Spinal cord (tissue), 10 donors: ENCODE results near the gene HM13. TPM values are rescaled to one million over a fixed set of nuclear protein-coding genes. Genes with fewer than 3 reads are reported as not detected.
"Not testable (repeated sequence)": the region's sequence is repeated elsewhere in the genome, so short reads cannot be mapped to it uniquely, and the experiment has no call there.

ENCODE experiments used
- DNase-seq, 6 donors: peaks; one replicate each; pipeline versions ENCODE4 v3.0.0 to v3.0.0-alpha.2; 2013 to 2015; ENCODE audit warnings: low spot score in 6 of 6, low read depth in 4 of 6
- H3K27ac ChIP-seq: one replicate; pipeline ENCODE4 v1.5.1; 2013; ENCODE audit warnings: low read depth, low read length, control low read depth
- H3K27me3 ChIP-seq: one replicate; pipeline ENCODE4 v1.6.1; 2013; ENCODE audit warnings: low read length; ENCODE audit not compliant: control insufficient read depth, insufficient read depth
- H3K36me3 ChIP-seq: one replicate; pipeline ENCODE4 v1.6.1; 2013; ENCODE audit warnings: low read length; ENCODE audit not compliant: control insufficient read depth, insufficient read depth
- H3K4me1 ChIP-seq: one replicate; pipeline ENCODE4 v1.6.1; 2013; ENCODE audit warnings: low read length; ENCODE audit not compliant: control insufficient read depth, insufficient read depth
- H3K4me3 ChIP-seq: one replicate; pipeline ENCODE4 v1.5.1; 2013; ENCODE audit warnings: low read depth, low read length, control low read depth
- H3K9me3 ChIP-seq: one replicate; pipeline ENCODE4 v1.6.1; 2013; ENCODE audit warnings: low read length; ENCODE audit not compliant: control insufficient read depth, insufficient read depth
- WGBS: methylation state at CpG from one replicate; pipeline ENCODE4 v1.1.5; 2013; ENCODE audit warnings: missing lambda C conversion rate; ENCODE audit not compliant: insufficient coverage; 5-methylcytosine and 5-hydroxymethylcytosine counted together
- polyA plus RNA-seq, 2 donors: library from polyadenylated mRNA; unstranded; fragments of 120-200 nt; gene quantifications; one replicate each; pipeline ENCODE4 v1.2.1, GENCODE V29; 2013; ENCODE audit not compliant: insufficient read length in 2 of 2
- total RNA-seq, 2 donors: library from RNA; depleted of rRNA in 1 of 2; stranded (reverse); fragments of 120-200 nt in 1 of 2; fragments of >200 nt in 1 of 2; gene quantifications; one replicate each; pipeline versions ENCODE4 v1.2.3 to v1.2.4, GENCODE V29; 2013 to 2014
- donor health status: healthy.

The HM13 gene
- total and polyA plus RNA-seq, 4 donors = 40.5 to 137 (median 85.0) TPM

DNA sequence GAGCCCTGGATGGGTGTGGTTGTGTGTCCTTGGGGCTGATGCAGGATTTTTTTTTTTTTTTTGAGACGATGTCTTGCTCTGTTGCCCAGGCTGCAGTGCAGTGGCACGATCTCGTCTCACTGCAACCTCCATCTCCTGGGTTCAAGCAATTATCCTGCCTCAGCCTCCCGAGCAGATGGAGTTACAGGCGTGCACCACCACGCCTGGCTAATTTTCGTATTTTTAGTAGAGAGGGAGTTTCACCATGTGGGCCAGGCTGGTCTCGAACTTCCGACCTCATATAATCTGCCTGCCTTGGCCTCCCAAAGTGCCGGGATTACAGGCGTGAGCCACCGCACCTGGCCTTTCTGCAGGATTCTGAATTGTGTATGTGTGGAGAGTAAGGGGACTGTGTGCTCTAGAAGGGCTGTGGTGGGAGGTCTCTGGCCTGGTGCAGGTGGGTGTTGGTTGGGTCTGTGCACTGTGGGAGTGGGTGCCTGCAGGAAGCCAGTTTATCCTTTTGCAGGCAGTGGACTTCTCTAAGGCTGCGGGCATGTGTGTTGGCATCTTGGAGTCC is 79.8 kb downstream of the HM13 start:
- H3K27ac ChIP-seq = no peak overlapping the region
- no peak overlapping the region for H3K4me3 ChIP-seq
- WGBS = 94% methylated on average over 12 of the region's 13 CpGs
- H3K27me3 ChIP-seq = no peaks in the 10 kb centered on the region
- H3K36me3 ChIP-seq = no peaks in the 10 kb centered on the region
- H3K4me1 ChIP-seq = peaks cover 22% of the 10 kb centered on the region
- DNase-seq = no peak
- no peaks in the 10 kb centered on the region for H3K9me3 ChIP-seq

DNA sequence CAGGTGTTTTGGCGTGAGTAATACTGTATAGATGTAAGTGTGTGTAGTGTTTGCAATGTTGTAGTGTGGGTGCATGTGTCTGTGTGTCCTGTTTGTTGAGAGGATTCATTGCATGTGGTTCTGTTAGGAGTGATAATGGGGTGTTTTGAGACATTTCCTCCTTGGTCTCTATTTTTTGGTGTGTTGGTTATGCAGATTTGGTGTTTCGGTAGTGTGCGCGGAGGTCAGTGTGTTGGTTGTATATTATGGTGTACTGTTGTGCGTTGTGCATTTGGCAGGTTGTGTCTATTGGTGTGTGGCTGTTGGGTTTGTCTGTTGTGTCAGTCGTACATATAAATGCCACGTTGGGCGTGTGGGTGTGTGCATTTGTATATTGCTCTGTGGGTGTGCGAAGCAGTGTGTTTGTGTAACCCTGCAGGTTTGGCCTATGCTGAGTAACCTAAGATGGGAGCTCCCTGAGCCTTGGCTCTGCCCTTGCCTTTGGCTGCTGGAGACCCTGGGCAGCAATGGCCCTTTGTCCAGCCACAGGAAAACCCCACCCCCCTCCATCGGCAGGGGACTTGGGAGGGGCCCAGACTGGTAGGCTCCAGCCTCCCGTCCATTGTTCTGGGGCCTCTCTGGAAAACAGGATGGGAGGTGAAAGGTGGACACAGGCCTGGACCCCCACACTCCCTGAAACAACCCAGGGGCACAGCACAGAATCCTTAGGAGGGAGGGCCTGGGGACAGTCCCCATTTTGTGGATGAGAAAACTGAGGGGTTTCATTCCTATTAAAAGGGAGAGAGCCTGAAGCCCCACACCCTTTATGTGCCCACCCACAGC is 80.5 kb downstream of the HM13 start:
- H3K27me3 ChIP-seq = no peaks in the 10 kb centered on the region
- H3K36me3 ChIP-seq = no peaks in the 10 kb centered on the region
- DNase-seq = peak in 1 of 6 donors; percentile 58
- H3K9me3 ChIP-seq = no peaks in the 10 kb centered on the region
- H3K4me3 ChIP-seq = no peak overlapping the region
- H3K4me1 ChIP-seq = peaks cover 22% of the 10 kb centered on the region
- peak overlapping the region; percentile 84 for H3K27ac ChIP-seq
- WGBS = 78% methylated on average over 8 of the region's 11 CpGs

DNA sequence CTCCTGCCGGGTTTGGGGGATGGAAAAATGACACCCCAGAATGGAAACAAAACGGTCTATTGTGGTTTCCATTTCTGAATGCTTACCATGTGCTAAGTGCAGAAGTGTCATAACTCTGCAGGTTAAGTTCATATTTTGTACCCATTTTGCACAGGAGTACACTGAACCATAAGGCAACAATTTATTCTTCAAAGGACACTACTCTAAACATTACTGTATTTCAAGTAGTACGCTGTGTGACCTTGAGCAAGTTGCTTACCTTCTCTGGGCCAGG is 81.1 kb downstream of the HM13 start:
- H3K27ac ChIP-seq = peak overlapping the region; percentile 84

DNA sequence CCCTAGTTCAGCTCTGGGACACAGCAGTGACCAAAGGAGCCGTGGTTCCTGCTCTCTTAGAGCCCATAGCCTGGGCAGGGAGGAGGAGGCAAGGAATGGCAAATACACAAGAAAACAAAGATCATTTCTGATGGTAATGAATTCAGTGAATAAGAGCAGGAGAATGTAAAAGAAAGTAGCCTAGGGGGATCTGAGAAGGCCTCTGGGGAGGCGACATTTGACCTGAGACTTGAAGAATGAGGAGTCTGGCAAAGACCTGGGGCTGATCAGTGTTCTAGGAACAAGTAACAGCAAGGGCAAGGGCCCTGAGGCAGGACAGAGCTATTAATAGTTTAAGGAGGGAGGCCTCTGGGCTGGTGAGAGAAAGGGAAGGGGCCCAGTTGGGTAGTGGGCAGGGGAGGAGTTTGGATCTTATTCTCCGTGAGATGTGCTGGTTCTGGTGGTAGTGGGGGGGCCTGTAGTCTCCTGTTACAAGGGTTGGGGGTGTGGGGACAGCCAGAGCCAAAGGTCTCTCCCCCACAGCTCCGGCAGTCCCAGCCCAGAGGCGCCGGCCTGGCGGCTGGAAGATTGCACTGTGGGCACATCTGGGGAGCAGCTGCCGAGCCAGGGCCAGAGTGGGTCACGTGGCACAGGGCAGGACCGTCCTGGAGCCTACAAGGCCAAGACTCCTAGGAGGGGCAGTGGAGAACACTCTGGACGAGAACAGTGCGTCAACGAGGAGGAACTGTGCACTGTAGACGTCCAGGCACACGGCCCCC is 81.6 kb downstream of the HM13 start:
- H3K36me3 ChIP-seq = no peaks in the 10 kb centered on the region
- DNase-seq = peak in 1 of 6 donors; percentile 72
- H3K27me3 ChIP-seq = no peaks in the 10 kb centered on the region
- no peak overlapping the region for H3K4me3 ChIP-seq
- H3K27ac ChIP-seq = peak overlapping the region; percentile 84
- H3K9me3 ChIP-seq = no peaks in the 10 kb centered on the region
- WGBS = 36% methylated on average over 12 of the region's 15 CpGs
- H3K4me1 ChIP-seq = peaks cover 21% of the 10 kb centered on the region

More for the DNA sequence above, 81.1 kb downstream of the HM13 start:
- H3K9me3 ChIP-seq = no peaks in the 10 kb centered on the region
- peaks cover 22% of the 10 kb centered on the region for H3K4me1 ChIP-seq
- H3K27me3 ChIP-seq = no peaks in the 10 kb centered on the region
- no peak for DNase-seq
- no peaks in the 10 kb centered on the region for H3K36me3 ChIP-seq
- H3K4me3 ChIP-seq = no peak overlapping the region
- WGBS = 100% methylated on average over 1 of the region's 3 CpGs

DNA sequence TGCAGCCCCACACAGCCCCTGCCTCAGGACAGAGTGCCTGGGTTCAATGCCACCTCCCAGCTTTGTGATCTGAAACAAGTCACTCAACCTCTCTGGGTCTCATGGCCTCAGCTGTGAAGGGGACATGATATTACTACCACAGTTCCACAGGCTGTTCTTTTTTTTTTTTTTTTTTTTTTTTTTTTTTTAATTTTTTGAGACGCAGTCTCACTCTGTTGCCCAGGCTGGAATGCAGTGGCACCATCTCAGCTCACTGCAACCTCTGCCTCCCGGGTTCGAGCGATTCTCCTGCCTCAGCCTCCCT is 82.1 kb downstream of the HM13 start:
- not testable (repeated sequence) for H3K4me3 ChIP-seq, H3K36me3 ChIP-seq, H3K9me3 ChIP-seq, H3K27me3 ChIP-seq, DNase-seq
- no CpG with 5 or more reads among the region's 4 CpGs for WGBS
- peak overlapping the region; percentile 84 for H3K27ac ChIP-seq
- peaks cover 19% of the 10 kb centered on the region for H3K4me1 ChIP-seq

DNA sequence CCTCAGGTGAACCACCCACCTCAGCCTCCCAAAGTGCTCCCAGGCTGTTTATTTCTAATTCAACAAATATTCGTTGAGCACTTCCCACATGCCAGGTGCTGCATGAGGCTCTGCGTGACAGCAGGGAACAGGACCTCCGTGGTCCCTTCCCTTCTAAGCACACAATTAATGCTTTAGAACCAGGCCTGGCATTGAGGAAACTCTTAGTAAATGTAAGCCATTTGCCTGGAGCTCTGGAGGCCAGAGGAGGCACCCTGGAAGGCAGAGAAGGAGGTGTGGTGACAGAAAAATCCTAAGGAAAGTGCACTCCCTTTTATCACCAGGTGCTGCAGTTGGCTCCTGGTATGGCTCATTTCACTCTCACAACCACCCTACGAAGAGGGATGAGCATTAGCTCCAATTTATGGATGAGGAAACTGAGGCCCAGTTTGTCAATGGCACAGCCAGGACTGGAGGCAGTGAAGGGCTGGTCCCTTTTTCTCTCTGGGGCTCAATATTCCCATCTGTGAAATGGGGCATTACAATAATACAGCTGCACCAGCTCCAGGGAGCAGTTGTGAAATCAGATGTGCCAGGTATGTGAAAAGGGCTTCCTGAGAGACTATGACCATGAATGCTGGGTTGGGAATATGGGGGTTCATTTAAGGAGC is 82.7 kb downstream of the HM13 start:
- 60% methylated on average over 1 of the region's 4 CpGs for WGBS

DNA sequence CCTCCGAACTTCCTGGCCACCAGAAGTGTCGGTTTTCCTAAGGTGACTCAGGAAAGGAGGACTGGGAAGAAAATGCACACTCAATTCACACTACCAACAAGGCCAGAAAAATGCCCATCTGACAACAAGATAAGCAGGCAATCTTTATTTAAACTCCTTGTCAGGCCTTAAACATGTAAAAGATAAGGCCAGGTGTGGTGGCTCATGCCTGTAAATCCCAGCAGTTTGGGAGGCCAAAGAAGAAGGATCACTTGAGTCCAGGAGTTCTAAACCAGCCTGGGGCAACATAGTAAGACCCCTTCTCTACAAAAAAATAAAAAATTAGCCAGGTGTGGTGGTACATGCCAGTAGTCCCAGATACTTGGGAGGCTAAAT is 83.2 kb downstream of the HM13 start:
- Histone ChIP-seq H3K4me3 (no peak overlapping the region), H3K27me3 (no peaks in the 10 kb centered on the region), H3K27ac (no peak overlapping the region), H3K9me3 (no peaks in the 10 kb centered on the region), H3K4me1 (peaks cover 19% of the 10 kb centered on the region), H3K36me3 (no peaks in the 10 kb centered on the region)
- DNase-seq = no peak
- WGBS = no CpG with 5 or more reads among the region's 2 CpGs

More for the DNA sequence above, 82.7 kb downstream of the HM13 start:
- Histone ChIP-seq H3K36me3 (no peaks in the 10 kb centered on the region), H3K9me3 (no peaks in the 10 kb centered on the region), H3K4me1 (peaks cover 19% of the 10 kb centered on the region), H3K4me3 (no peak overlapping the region), H3K27ac (peak overlapping the region; percentile 84), H3K27me3 (no peaks in the 10 kb centered on the region)
- no peak for DNase-seq

DNA sequence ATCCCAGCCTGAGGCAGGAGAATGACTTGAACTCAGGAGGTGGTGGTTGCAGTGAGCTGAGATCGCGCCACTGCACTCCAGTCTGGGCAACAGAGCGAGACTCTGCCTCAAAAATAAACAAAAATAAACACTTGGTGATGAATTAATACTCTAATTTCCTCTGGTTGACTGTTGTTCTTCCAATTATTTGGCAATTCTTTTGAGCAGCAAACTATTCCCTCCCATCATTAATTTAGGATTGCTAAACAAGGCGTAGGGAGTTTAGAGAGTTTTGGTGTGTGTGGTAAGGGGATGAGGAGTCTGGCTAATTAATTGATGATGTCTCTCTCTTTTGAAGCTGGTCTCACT is 88.2 kb downstream of the HM13 start:
- no peak for DNase-seq
- H3K27me3 ChIP-seq = peaks cover 7% of the 10 kb centered on the region
- no peak overlapping the region for H3K27ac ChIP-seq
- peaks cover 34% of the 10 kb centered on the region for H3K4me1 ChIP-seq
- no peaks in the 10 kb centered on the region for H3K36me3 ChIP-seq
- no peak overlapping the region for H3K4me3 ChIP-seq
- no peaks in the 10 kb centered on the region for H3K9me3 ChIP-seq
- WGBS = no CpG with 5 or more reads among the region's 4 CpGs

DNA sequence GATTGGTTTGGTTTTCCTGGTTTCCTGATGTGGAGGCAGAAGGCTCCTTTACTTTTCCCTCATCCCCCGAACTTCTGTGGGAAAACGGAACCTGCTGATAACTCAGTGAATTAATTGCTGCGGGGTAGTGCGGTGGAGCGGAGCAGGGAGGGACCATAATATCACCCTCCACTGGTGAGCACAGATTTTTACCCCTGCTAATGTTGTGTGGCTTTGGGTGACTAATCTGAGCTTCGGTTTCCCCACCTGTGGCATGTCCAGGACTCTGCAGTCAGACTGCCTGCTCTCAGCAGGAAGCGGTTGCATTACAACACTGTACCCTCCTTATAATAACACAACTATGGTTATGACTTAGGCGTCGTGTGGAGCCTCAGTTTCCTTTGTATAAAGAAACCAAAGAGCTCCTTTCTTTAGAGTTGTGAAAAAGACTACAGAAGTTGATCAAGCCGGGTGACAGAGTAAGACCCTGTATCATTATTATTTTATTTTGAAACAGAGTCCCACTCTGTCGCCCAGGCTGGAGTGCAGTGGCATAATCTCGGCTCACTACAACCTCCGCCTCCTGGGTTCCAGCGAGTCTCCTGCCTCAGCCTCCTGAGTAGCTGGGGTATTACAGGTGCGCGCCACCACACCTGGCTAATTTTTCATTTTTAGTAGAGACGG is 88.7 kb downstream of the HM13 start:
- 89% methylated on average over 8 of the region's 17 CpGs for WGBS
- DNase-seq = no peak
- H3K36me3 ChIP-seq = no peaks in the 10 kb centered on the region
- no peaks in the 10 kb centered on the region for H3K9me3 ChIP-seq
- peaks cover 7% of the 10 kb centered on the region for H3K27me3 ChIP-seq
- peaks cover 37% of the 10 kb centered on the region for H3K4me1 ChIP-seq
- no peak overlapping the region for H3K27ac ChIP-seq
- H3K4me3 ChIP-seq = no peak overlapping the region
